ENCODE measurements around the gene AEBP2. TPM values are rescaled to one million over a fixed set of nuclear protein-coding genes. Genes with fewer than 3 reads are reported as not detected.
"Not testable (repeated sequence)": the region's sequence is repeated elsewhere in the genome, so short reads cannot be mapped to it uniquely, and the experiment has no call there.

The AEBP2 gene
- total RNA-seq, 1 donor from 2014 or later = 27.8 TPM

DNA sequence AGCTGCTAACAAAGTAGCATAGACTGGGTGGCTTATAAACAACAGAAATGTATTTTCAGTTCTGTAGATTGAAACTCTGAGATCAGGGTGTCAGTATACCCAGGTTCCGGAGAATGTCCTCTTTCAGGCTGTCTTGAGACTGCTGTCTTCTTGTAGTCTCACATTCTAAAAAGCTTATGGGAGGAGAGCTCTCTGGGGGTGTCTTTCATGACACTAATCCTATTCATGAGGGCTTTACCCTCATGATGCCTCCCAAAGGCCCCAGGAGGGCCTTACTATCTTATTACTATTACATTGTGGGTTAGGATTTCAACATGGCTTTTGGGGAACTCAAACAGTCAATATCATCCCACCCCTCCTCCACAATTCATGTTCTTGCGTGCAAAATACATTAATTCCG lies 94.3 kb downstream of the AEBP2 start:
- no peak for ATAC-seq
- intact Hi-C loops (cut with DNase I) = no loop called here
- DNase-seq (ENCODE audit: missing footprints) = no peak

DNA sequence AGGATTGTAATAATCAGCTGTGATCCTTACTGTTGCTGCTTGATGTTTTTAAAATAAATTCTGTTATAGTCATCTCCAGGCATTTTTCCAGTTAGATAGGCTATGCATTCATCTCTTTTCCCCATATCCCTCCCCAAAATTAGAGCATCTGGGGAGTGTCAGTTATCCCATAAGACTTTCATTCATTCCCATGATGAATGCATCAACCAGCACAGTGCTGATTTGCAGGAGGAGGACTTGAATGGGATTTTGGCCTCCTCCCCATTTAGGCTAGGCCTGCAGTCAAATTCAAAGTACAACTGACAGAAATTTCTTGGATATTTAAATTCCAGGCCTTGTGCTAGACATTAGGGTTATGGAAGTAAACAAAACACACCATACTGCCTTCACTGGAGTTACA lies 99.8 kb downstream of the AEBP2 start:
- no peak for ATAC-seq
- no peak for DNase-seq (ENCODE audit: missing footprints)
- intact Hi-C loops (cut with DNase I) = no loop called here

GRCh38 chr12:19539836-19540235 lies 100.5 kb downstream of the AEBP2 start:
- intact Hi-C loops (cut with DNase I) = no loop called here
- DNase-seq (ENCODE audit: missing footprints) (no peak), ATAC-seq (no peak)

- DNase-seq (ENCODE audit: missing footprints) = no peak
- ATAC-seq = no peak
- intact Hi-C loops (cut with DNase I) = no loop called here
Observed at GRCh38 chr12:19542606-19543005, 103.3 kb downstream of the AEBP2 start.

- DNase-seq (ENCODE audit: missing footprints) = no peak
- intact Hi-C loops (cut with DNase I) = no loop called here
- ATAC-seq = no peak
Observed at GRCh38 chr12:19544353-19544752, 105.1 kb downstream of the AEBP2 start.

GRCh38 chr12:19545301-19545700 lies 106.0 kb downstream of the AEBP2 start:
- intact Hi-C loops (cut with DNase I) = no loop called here
- no peak for ATAC-seq
- no peak for DNase-seq (ENCODE audit: missing footprints)

- intact Hi-C loops (cut with DNase I) = no loop called here
- no peak for DNase-seq (ENCODE audit: missing footprints)
- ATAC-seq = peak; percentile 75
Observed at GRCh38 chr12:19546027-19546426, 106.7 kb downstream of the AEBP2 start.

GRCh38 chr12:19546611-19547162 lies 107.4 kb downstream of the AEBP2 start:
- no peak for DNase-seq (ENCODE audit: missing footprints)
- intact Hi-C loops (cut with DNase I) = no loop called here
- ATAC-seq = peak; percentile 24

DNA sequence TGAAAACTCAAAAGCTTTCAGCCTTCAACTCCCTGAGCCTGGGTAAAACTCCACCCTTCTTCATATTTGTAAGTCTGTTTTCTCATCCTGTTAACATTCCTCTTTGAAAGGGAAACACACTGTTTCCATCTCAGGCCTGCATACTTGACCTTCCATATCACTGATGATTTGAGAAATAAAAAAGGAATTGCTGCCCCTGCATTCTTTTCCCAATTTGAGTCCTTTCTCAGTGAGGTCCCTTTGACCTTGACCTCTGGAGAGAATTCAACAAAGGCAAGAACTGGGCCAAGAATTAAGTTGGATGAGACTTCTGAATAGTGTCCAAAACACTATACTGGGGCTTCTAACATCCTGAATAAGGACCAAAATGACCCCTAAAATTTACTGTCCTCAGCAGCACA lies 108.0 kb downstream of the AEBP2 start:
- no peak for DNase-seq (ENCODE audit: missing footprints)
- intact Hi-C loops (cut with DNase I) = no loop called here
- ATAC-seq = peak; percentile 18

DNA sequence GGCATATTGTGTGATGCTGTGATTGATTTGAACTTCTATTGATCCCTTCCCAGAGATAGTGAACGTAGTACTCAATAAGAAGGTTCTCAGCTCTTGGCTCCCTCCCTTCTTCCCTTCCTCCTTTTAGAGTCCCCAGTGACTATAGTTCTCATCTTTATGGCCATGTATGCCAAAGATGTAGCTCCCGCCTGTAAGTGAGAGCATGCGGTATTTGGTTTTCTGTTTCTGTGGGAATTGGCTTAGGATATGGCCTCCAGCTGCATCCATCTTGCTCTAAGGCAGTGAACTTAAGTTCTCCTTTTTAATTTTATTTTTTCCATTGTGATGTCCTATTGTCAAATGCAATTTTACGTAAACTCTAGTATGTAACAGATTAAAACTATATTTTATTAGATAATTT lies 109.5 kb downstream of the AEBP2 start:
- no peak for DNase-seq (ENCODE audit: missing footprints)
- intact Hi-C loops (cut with DNase I) = no loop called here
- no peak for ATAC-seq

- no peak for ATAC-seq
- DNase-seq (ENCODE audit: missing footprints) = no peak
Observed at GRCh38 chr12:19550626-19551025, 111.3 kb downstream of the AEBP2 start.

DNA sequence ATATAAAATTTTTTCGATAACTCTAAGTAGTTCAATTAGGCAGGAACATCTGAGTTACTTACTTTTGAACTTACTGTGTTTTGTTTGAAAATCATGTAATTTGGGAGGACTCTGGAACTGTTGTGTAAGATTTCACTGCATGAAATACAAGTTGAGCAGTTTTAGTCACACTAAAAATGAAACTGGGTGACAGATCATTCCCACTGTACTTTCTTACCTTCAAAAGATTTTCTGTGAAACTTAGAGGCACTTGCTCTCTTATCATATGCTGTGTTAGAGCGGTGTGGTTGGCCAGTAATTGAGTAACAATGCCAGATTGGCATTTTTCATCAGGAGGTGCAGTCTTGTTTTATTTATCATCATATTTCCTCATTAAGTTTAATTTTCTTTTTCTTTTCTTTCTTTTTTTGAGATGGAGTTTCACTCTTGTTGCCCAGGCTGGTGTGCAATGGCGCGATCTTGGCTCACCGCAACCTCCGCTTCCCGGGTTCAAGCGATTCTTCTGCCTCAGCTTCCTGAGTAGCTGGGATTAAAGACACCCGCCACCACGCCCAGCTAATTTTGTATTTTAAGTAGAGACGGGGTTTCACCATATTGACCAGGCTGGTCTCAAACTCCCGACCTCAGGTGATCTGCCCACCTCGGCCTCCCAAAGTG lies 113.3 kb downstream of the AEBP2 start:
- ATAC-seq; intact Hi-C loops (cut with DNase I); DNase-seq (ENCODE audit: missing footprints): not testable (repeated sequence)

More at GRCh38 chr12:19550626-19551025, 111.3 kb downstream of the AEBP2 start:
- intact Hi-C loops (cut with DNase I) = no loop called here

GRCh38 chr12:19553175-19553574 lies 113.9 kb downstream of the AEBP2 start:
- ATAC-seq (peak; percentile 34), DNase-seq (ENCODE audit: missing footprints) (no peak)
- intact Hi-C loops (cut with DNase I) = no loop called here

DNA sequence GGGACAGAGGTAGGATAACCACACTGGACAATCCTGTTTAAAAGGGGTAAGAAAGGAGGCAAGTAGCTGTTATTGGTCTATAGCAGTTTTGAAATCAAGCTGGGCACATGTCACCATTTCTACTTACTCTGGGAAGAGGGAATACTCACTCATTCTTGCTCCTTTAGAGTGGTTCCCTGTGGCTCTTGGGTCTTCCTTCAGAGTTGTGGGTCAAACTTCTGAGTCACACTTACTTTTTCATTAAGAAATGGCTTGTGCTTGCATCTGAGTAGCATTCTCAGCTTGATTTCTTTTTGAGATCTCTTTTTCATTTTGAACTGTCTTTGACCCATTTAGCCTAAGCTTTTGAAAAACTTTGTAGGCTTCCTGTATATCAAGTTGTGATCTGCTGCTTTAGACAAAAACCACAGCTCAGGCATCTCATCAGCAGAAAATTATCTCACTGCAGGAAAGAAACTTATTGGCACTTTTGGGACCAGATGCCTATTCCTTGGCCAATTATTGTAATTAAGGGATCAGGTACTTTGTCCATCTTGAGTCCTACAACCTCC lies 122.2 kb downstream of the AEBP2 start:
- DNase-seq (ENCODE audit: missing footprints) = no peak
- ATAC-seq = no peak
- intact Hi-C loops (cut with DNase I) = no loop called here

Data from Right ventricle myocardium inferior (tissue), 1 donor.